BE2C (cell line): Measurements from ENCODE around the gene PTPRN2.

ENCODE experiments used
- DNase-seq: peaks from one replicate; pipeline ENCODE4 v3.0.0-alpha.2; 2020
- H3K27me3 ChIP-seq: fragments of 250-450 bp; sonication (Bioruptor Pico); 2 replicates; pipeline ENCODE4 v1.5.1; 2020; ENCODE audit warnings: mild to moderate bottlenecking
- H3K36me3 ChIP-seq: fragments of 250-450 bp; sonication (Bioruptor Pico); 2 replicates; pipeline ENCODE4 v1.5.1; 2020; ENCODE audit warnings: mild to moderate bottlenecking
- H3K4me1 ChIP-seq: fragments of 250-450 bp; sonication (Bioruptor Pico); 2 replicates; pipeline ENCODE4 v1.5.1; 2020
- H3K4me3 ChIP-seq: 2 replicates; pipeline ENCODE4 v1.5.1; 2011; ENCODE audit warnings: low read depth, low read length
- H3K9me3 ChIP-seq: fragments of 250-450 bp; sonication (Bioruptor Pico); 2 replicates; pipeline ENCODE4 v1.5.1; 2020
- CTCF ChIP-seq: IDR thresholded peaks from 2 replicates; pipeline ENCODE4 v1.5.1; 2012; ENCODE audit warnings: mild to moderate bottlenecking, low read depth, low read length

The PTPRN2 gene

GRCh38 chr7:157717211-157718174 is 870.1 kb downstream of the PTPRN2 start:
- DNase-seq: no peak
- Histone ChIP-seq H3K4me3 (no peak overlapping the region), H3K9me3 (no peaks in the 10 kb centered on the region; the same call in 1 of the 2 replicates), H3K4me1 (no peaks in the 10 kb centered on the region), H3K27me3 (no peaks in the 10 kb centered on the region), H3K36me3 (no peaks in the 10 kb centered on the region)
- TF ChIP-seq CTCF: no peak

- Histone ChIP-seq H3K36me3 (no peaks in the 10 kb centered on the region), H3K9me3 (no peaks in the 10 kb centered on the region; the same call in 1 of the 2 replicates), H3K4me3 (no peak overlapping the region), H3K27me3 (no peaks in the 10 kb centered on the region), H3K4me1 (no peaks in the 10 kb centered on the region)
- no peak for DNase-seq
- TF ChIP-seq CTCF: no peak
These were observed 871.7 kb downstream of the PTPRN2 start for GRCh38 chr7:157715938-157716280.

DNA sequence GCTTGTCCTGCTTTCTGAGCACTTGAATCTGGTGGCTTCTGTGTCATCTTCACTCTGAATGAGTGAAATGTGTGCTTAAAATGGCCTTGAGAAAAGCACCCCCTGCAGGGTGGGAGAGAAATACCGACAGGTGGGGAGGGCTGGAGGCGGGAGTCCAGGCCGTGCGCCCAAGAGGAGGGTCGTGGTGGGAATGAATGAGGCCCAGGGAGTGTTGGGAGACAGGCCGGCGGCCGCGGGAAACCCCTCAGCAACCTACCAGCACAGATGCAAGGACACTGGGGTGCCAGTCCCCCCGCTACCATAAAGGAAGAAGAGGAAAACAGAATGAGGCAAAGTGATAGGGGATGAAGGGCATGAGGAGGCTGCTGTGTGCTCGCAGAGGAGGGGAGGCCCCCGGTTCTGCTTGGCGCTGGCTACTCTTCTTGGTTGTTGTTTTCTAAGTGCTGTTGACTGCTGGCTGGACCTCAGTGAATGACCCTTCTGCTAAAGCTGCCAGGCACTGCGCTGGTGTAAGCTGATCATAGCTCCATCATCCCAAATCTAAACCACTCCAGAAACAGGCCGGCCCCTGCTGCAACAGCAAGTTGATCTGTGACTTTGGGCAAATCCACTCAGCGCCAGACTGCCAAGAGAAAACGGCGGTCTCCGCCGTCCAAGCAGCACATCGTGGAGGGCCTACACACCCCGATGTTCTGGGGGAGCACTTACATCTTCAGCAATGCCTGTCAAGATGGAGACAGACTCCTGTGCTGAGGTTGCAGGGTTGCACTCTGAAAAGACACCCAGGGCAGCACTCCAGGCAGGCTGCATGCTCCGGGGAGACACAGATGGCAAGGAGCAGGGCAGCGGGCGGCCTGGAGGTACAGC is 872.3 kb downstream of the PTPRN2 start:
- H3K36me3 ChIP-seq: no peaks in the 10 kb centered on the region
- no peaks in the 10 kb centered on the region for H3K27me3 ChIP-seq
- H3K4me3 ChIP-seq: no peak overlapping the region
- no peak for TF ChIP-seq CTCF
- H3K4me1 ChIP-seq: no peaks in the 10 kb centered on the region
- no peaks in the 10 kb centered on the region; the same call in 1 of the 2 replicates for H3K9me3 ChIP-seq
- no peak for DNase-seq

- no peaks in the 10 kb centered on the region for H3K27me3 ChIP-seq
- no peak for TF ChIP-seq CTCF
- no peaks in the 10 kb centered on the region for H3K4me1 ChIP-seq
- DNase-seq: no peak
- no peaks in the 10 kb centered on the region; the same call in 1 of the 2 replicates for H3K9me3 ChIP-seq
- H3K4me3 ChIP-seq: no peak overlapping the region
- H3K36me3 ChIP-seq: no peaks in the 10 kb centered on the region
These were observed 873.2 kb downstream of the PTPRN2 start for GRCh38 chr7:157714166-157715070.

DNA sequence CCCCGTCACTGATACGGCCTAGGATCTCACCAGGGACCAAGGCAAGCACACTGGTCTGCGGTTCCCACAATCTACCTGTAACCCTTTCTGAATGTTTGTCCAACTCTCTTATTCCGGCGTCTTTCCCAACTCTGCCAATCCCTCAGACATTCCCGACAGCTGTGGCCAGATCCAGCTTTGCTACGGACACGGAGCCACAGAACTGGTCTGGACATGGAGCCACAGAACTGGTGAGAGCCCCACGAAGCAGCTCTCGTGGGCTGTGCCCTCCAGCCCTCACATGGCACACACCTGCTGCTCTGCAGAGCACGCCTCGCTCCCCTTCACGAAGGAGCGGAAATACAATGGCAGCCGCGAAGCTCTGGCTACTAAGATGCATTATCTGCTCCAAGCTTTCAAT is 874.0 kb downstream of the PTPRN2 start:
- H3K9me3 ChIP-seq: no peaks in the 10 kb centered on the region; the same call in 1 of the 2 replicates
- no peak overlapping the region for H3K4me3 ChIP-seq
- H3K36me3 ChIP-seq: no peaks in the 10 kb centered on the region

More for the DNA sequence above, 874.0 kb downstream of the PTPRN2 start:
- DNase-seq: no peak
- Histone ChIP-seq H3K4me1 (no peaks in the 10 kb centered on the region), H3K27me3 (no peaks in the 10 kb centered on the region)
- no peak for TF ChIP-seq CTCF
